Epithelial cell of esophagus (primary cell): ENCODE measurements around the gene KDF1.
A peak's percentile ranks its signal among the peaks of the same experiment; 100 is the strongest.

Source experiments
- DNase-seq: peaks from one replicate; pipeline ENCODE4 v3.0.0; 2010; ENCODE audit warnings: low read depth
- H3K4me3 ChIP-seq: 2 replicates; pipeline ENCODE4 v1.5.1; 2011; ENCODE audit warnings: mild to moderate bottlenecking, low read length, control low read depth
- CTCF ChIP-seq: IDR thresholded peaks from 2 replicates; pipeline ENCODE4 v1.5.1; 2011; ENCODE audit warnings: low read depth, mild to moderate bottlenecking, low read length, control low read depth, inconsistent platforms; ENCODE audit not compliant: insufficient read depth; ENCODE audit errors: missing control alignments

KDF1 gene

GRCh38 chr1:26999440-26999987 lies 39.2 kb upstream of the KDF1 start:
- no peak for TF ChIP-seq CTCF
- peak; percentile 96 for DNase-seq
- H3K4me3 ChIP-seq = no peak overlapping the region

GRCh38 chr1:26998429-26999300 lies 38.4 kb upstream of the KDF1 start:
- H3K4me3 ChIP-seq = no peak overlapping the region
- TF ChIP-seq CTCF = no peak
- peak; percentile 90 for DNase-seq

GRCh38 chr1:26996665-26997064 lies 36.4 kb upstream of the KDF1 start:
- no peak for DNase-seq
- no peak for TF ChIP-seq CTCF
- peak overlapping the region; percentile 74 for H3K4me3 ChIP-seq

DNA sequence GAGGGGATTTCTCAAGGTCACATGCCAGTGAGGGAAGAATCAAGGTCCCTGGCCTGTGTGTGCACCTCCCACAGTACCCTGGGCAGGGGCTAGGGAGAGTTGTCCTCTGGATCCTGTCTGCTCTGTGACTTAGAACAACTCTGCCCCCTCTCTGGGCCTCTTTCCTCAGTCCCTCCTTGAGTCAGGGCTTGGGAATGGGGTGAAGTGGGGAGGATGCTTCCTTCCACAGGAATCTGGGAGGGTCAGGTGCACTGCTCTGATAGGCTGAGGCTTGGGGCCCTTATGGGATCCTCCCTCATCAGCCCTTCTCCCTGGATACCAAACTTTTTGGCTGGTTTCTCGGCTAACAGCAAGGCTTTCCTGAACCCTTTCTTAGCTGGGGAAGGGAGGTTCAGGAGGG lies 35.8 kb upstream of the KDF1 start:
- TF ChIP-seq CTCF = no peak
- peak; percentile 78 for DNase-seq
- peak overlapping the region; percentile 74 for H3K4me3 ChIP-seq

- TF ChIP-seq CTCF = no peak
- H3K4me3 ChIP-seq = peak overlapping the region; percentile 74
- DNase-seq = peak; percentile 70
These were observed 34.7 kb upstream of the KDF1 start for GRCh38 chr1:26994787-26995517.

GRCh38 chr1:26994020-26994786 lies 33.9 kb upstream of the KDF1 start:
- no peak for DNase-seq
- TF ChIP-seq CTCF = no peak
- peak overlapping the region; percentile 74 for H3K4me3 ChIP-seq
